ENCODE measurements around the gene DMPK.

The DMPK gene

DNA sequence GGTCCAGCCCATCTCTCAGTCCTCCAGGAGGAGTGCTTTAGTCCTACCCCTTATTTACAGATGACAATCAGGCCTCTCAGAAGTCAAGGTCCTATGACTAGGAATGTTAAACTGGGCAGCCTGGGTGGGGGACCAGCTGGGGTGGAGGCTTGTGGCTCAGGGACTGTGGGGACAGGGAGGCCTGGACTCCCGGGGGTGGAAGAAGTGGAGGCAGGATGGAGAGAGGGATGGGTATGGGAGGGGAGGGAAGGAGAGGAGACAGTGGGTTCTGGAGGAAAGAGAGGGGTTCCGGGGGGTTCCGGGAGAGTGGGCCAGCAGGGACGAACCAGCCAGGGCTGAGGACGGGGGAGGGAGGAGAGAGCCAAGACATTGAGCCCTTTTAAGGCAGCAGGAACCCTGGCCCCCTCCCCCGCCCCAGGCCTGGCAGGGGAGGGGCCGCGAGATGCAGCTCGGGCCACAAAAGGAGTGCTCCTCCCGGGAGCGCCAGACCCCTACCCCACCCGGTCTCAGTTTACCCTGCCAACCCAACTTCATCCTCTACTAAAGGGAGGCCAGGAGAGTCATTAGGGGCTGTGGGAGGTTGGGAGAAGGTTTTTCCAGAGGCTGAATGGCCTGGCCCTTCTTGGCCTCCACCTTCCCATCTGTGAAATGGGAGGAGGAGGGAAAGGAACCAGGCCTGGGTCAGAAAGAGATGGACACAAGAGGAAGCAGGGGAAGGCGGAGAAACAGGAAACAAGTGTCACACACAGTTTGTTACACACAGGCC is 1.7 kb downstream of the DMPK start:
- Histone ChIP-seq H3K18ac (ENCODE audit: low read length) (no peak overlapping the region), H2AK5ac (ENCODE audit: low read length) (no peak overlapping the region), H3K27ac (ENCODE audit: low read depth, low read length) (no peak overlapping the region), H2AFZ (ENCODE audit: insufficient read depth, low read length, poor library complexity) (no peak overlapping the region), H3K27me3 (ENCODE audit: insufficient read depth, low read length) (no peaks in the 10 kb centered on the region), H3K79me1 (ENCODE audit: low read length) (peaks cover 8% of the 10 kb centered on the region), H3K79me2 (ENCODE audit: control insufficient read depth, insufficient read depth, low read length, poor library complexity) (no peaks in the 10 kb centered on the region), H2BK12ac (ENCODE audit: low read length) (no peak overlapping the region), H3K23ac (ENCODE audit: low read length) (no peak overlapping the region), H3K9me3 (ENCODE audit: insufficient read depth, low read depth, low read length) (no peaks in the 10 kb centered on the region), H3K4me3 (ENCODE audit: low read depth, low read length) (no peak overlapping the region), H2BK5ac (ENCODE audit: low read depth, low read length, poor library complexity) (no peak overlapping the region), H4K8ac (ENCODE audit: low read depth, low read length) (no peak overlapping the region), H2BK120ac (ENCODE audit: insufficient read depth, low read length, poor library complexity) (no peak overlapping the region), H3K4ac (ENCODE audit: low read depth, low read length) (no peak overlapping the region), H3K36me3 (ENCODE audit: control insufficient read depth in 1 of 2, insufficient read depth in 2 of 2, low read length in 2 of 2) (peaks cover 33 to 36% of the 10 kb centered on the region in 2 experiments), H3K14ac (ENCODE audit: low read length) (no peak overlapping the region), H3K4me2 (ENCODE audit: low read length) (no peak overlapping the region), H3K9ac (ENCODE audit: low read length) (no peak overlapping the region), H3K4me1 (ENCODE audit: control insufficient read depth in 1 of 2, insufficient read depth in 2 of 2, low read length in 2 of 2) (peaks cover 27 to 33% of the 10 kb centered on the region in 2 experiments), H4K12ac (ENCODE audit: low read depth, low read length) (no peak overlapping the region), H4K91ac (ENCODE audit: low read depth, low read length) (no peak overlapping the region)
- no peak for DNase-seq
- WGBS (ENCODE audit: extremely low coverage, insufficient coverage, insufficient read length), result no CpG with 5 or more reads among the region's 13 CpGs

GRCh38 chr19:45780146-45780447 is 2.2 kb downstream of the DMPK start:
- no CpG with 5 or more reads among the region's 4 CpGs for WGBS (ENCODE audit: extremely low coverage, insufficient coverage, insufficient read length)
- Histone ChIP-seq H2BK120ac (ENCODE audit: insufficient read depth, low read length, poor library complexity) (no peak overlapping the region), H3K27me3 (ENCODE audit: insufficient read depth, low read length) (no peaks in the 10 kb centered on the region)

DNA sequence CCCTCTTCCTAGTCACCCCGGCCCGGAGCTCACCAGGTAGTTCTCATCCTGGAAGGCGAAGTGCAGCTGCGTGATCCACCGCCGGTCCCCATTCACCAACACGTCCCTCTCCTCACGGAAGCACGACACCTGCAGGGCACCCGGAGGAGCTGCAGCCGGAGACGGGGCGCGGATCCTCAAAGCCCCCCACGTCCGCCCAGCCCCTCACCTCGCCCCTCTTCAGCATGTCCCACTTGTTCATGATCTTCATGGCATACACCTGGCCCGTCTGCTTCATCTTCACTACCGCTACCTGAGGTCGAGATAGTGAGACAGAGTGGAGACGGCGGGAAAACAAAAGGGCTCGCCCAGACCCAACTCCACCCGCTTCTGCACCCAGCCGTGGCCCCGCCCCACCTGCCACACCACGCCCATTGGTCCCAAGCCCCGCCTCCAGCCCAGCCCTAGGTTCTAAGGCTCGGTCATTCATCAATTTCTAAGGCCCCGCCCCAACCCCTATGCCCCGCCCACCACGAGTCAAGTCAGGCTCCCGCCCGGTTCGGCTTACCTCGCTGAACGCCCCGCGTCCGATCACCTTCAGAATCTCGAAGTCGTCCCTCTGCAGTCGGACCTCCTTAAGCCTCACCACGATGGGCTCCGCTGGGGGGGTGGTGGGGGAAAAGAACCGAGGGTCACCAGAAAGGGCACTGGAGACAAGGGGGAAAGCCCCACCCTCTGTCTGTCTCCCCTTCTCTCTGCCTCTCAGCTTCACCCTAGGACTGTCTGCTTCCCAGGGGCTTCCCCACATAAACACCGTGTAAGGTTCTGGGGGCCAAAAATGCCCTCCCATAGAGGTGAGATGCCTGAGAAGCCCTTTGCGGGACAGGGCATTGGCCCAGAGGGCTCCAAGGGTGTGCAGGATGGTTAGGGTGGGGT is 2.8 kb downstream of the DMPK start:
- Histone ChIP-seq H2BK12ac (ENCODE audit: low read length) (no peak overlapping the region), H2BK5ac (ENCODE audit: low read depth, low read length, poor library complexity) (no peak overlapping the region), H3K79me2 (ENCODE audit: control insufficient read depth, insufficient read depth, low read length, poor library complexity) (no peaks in the 10 kb centered on the region), H3K27me3 (ENCODE audit: insufficient read depth, low read length) (no peaks in the 10 kb centered on the region), H2BK120ac (ENCODE audit: insufficient read depth, low read length, poor library complexity) (no peak overlapping the region), H3K36me3 (ENCODE audit: control insufficient read depth in 1 of 2, insufficient read depth in 2 of 2, low read length in 2 of 2) (peaks cover 22 to 29% of the 10 kb centered on the region in 2 experiments), H3K23ac (ENCODE audit: low read length) (no peak overlapping the region), H3K9ac (ENCODE audit: low read length) (no peak overlapping the region), H3K18ac (ENCODE audit: low read length) (no peak overlapping the region), H3K27ac (ENCODE audit: low read depth, low read length) (no peak overlapping the region), H3K9me3 (ENCODE audit: insufficient read depth, low read depth, low read length) (no peaks in the 10 kb centered on the region), H2AFZ (ENCODE audit: insufficient read depth, low read length, poor library complexity) (no peak overlapping the region), H4K12ac (ENCODE audit: low read depth, low read length) (no peak overlapping the region), H3K4me3 (ENCODE audit: low read depth, low read length) (no peak overlapping the region), H3K14ac (ENCODE audit: low read length) (no peak overlapping the region), H3K4ac (ENCODE audit: low read depth, low read length) (no peak overlapping the region), H4K91ac (ENCODE audit: low read depth, low read length) (no peak overlapping the region), H3K4me2 (ENCODE audit: low read length) (peak overlapping the region; percentile 26), H3K4me1 (ENCODE audit: control insufficient read depth in 1 of 2, insufficient read depth in 2 of 2, low read length in 2 of 2) (peaks cover 27 to 33% of the 10 kb centered on the region in 2 experiments), H2AK5ac (ENCODE audit: low read length) (no peak overlapping the region), H3K79me1 (ENCODE audit: low read length) (peaks cover 8% of the 10 kb centered on the region), H4K8ac (ENCODE audit: low read depth, low read length) (no peak overlapping the region)
- DNase-seq, result peak; percentile 47 to 68
- WGBS (ENCODE audit: extremely low coverage, insufficient coverage, insufficient read length), result no CpG with 5 or more reads among the region's 48 CpGs

More at GRCh38 chr19:45780146-45780447, 2.2 kb downstream of the DMPK start:
- H2BK12ac ChIP-seq (ENCODE audit: low read length), result no peak overlapping the region
- H3K23ac ChIP-seq (ENCODE audit: low read length), result no peak overlapping the region
- H2BK5ac ChIP-seq (ENCODE audit: low read depth, low read length, poor library complexity), result no peak overlapping the region
- no peak overlapping the region for H3K14ac ChIP-seq (ENCODE audit: low read length)
- H4K91ac ChIP-seq (ENCODE audit: low read depth, low read length), result no peak overlapping the region
- H3K79me2 ChIP-seq (ENCODE audit: control insufficient read depth, insufficient read depth, low read length, poor library complexity), result no peaks in the 10 kb centered on the region
- no peak overlapping the region for H4K12ac ChIP-seq (ENCODE audit: low read depth, low read length)
- no peak overlapping the region for H3K4ac ChIP-seq (ENCODE audit: low read depth, low read length)
- no peak overlapping the region for H4K8ac ChIP-seq (ENCODE audit: low read depth, low read length)
- no peak overlapping the region for H2AFZ ChIP-seq (ENCODE audit: insufficient read depth, low read length, poor library complexity)
- no peak overlapping the region for H2AK5ac ChIP-seq (ENCODE audit: low read length)
- H3K4me3 ChIP-seq (ENCODE audit: low read depth, low read length), result no peak overlapping the region
- H3K9me3 ChIP-seq (ENCODE audit: insufficient read depth, low read depth, low read length), result no peaks in the 10 kb centered on the region
- H3K18ac ChIP-seq (ENCODE audit: low read length), result no peak overlapping the region
- H3K27ac ChIP-seq (ENCODE audit: low read depth, low read length), result no peak overlapping the region
- DNase-seq, result no peak
- peaks cover 8% of the 10 kb centered on the region for H3K79me1 ChIP-seq (ENCODE audit: low read length)
- H3K4me1 ChIP-seq (ENCODE audit: control insufficient read depth in 1 of 2, insufficient read depth in 2 of 2, low read length in 2 of 2), result peaks cover 27 to 33% of the 10 kb centered on the region in 2 experiments
- H3K36me3 ChIP-seq (ENCODE audit: control insufficient read depth in 1 of 2, insufficient read depth in 2 of 2, low read length in 2 of 2), result peaks cover 28 to 30% of the 10 kb centered on the region in 2 experiments
- no peak overlapping the region for H3K4me2 ChIP-seq (ENCODE audit: low read length)
- H3K9ac ChIP-seq (ENCODE audit: low read length), result no peak overlapping the region

DNA sequence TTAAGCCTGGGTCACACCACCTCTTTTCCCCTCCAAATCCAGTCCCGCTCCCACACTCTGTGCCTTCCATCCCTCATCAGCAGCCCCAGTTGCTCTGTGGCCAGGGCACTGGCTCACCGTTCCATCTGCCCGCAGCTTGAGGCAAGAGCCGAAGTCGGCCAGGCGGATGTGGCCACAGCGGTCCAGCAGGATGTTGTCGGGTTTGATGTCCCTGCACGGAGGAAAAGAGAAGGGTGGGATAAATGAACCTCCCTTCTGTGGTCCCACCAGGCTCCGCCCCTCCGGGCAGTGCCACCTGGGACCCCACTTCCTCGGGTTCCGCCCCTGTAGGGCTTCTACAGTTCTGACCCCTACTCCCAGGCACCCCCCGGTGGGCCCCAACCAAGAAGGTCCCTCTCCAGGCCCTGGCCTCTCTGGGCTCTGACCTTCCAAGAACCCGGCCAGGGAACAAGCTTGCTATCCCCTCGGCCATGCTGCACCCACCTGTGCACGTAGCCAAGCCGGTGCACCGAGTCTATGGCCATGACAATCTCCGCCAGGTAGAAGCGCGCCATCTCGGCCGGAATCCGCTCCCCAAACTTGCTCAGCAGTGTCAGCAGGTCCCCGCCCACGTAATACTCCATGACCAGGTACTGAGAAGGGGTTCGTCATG is 4.2 kb downstream of the DMPK start:
- Histone ChIP-seq H3K14ac (ENCODE audit: low read length) (no peak overlapping the region), H3K27me3 (ENCODE audit: insufficient read depth, low read length) (no peaks in the 10 kb centered on the region), H3K36me3 (ENCODE audit: control insufficient read depth in 1 of 2, insufficient read depth in 2 of 2, low read length in 2 of 2) (peaks cover 22 to 25% of the 10 kb centered on the region in 2 experiments), H3K27ac (ENCODE audit: low read depth, low read length) (no peak overlapping the region), H3K79me1 (ENCODE audit: low read length) (peaks cover 5% of the 10 kb centered on the region), H2AFZ (ENCODE audit: insufficient read depth, low read length, poor library complexity) (no peak overlapping the region), H2BK12ac (ENCODE audit: low read length) (no peak overlapping the region), H4K12ac (ENCODE audit: low read depth, low read length) (no peak overlapping the region), H2BK120ac (ENCODE audit: insufficient read depth, low read length, poor library complexity) (no peak overlapping the region), H2AK5ac (ENCODE audit: low read length) (no peak overlapping the region), H3K23ac (ENCODE audit: low read length) (no peak overlapping the region), H3K4me2 (ENCODE audit: low read length) (no peak overlapping the region), H3K9me3 (ENCODE audit: insufficient read depth, low read depth, low read length) (no peaks in the 10 kb centered on the region), H3K4me1 (ENCODE audit: control insufficient read depth in 1 of 2, insufficient read depth in 2 of 2, low read length in 2 of 2) (peaks cover 19 to 23% of the 10 kb centered on the region in 2 experiments), H4K91ac (ENCODE audit: low read depth, low read length) (no peak overlapping the region), H3K79me2 (ENCODE audit: control insufficient read depth, insufficient read depth, low read length, poor library complexity) (no peaks in the 10 kb centered on the region), H2BK5ac (ENCODE audit: low read depth, low read length, poor library complexity) (no peak overlapping the region), H4K8ac (ENCODE audit: low read depth, low read length) (no peak overlapping the region), H3K4ac (ENCODE audit: low read depth, low read length) (no peak overlapping the region), H3K9ac (ENCODE audit: low read length) (no peak overlapping the region), H3K4me3 (ENCODE audit: low read depth, low read length) (no peak overlapping the region), H3K18ac (ENCODE audit: low read length) (no peak overlapping the region)
- no peak for DNase-seq
- no CpG with 5 or more reads among the region's 28 CpGs for WGBS (ENCODE audit: extremely low coverage, insufficient coverage, insufficient read length)
